ENCODE data around the gene TBL2.
"Not testable (repeated sequence)": the region's sequence is repeated elsewhere in the genome, so short reads cannot be mapped to it uniquely, and the experiment has no call there.

Gene TBL2

DNA sequence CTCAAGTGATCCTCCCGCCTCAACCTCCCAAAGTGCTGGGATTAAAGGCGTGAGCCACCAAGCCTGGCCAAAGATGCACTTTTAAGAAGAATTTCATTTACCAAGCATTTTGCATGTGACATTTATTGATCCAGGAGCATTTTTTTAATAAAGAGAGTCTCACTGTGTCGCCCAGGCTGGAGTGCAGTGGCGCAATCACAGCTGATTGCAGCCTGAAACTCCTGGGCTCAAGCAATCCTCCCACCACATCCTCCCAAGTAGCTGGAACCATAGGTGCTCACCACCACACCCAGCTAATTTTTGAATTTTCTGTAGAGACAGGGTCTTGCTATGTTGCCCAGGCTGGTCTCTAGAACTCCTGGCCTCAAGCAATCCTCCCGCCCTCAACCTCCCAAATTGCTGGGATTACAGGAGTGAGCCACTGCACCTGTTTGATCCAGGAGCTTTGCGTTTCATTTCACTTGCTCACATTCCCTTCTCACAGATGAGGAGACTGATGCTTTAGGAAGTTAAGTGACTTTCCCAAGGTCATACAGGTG lies 4.4 kb upstream of the TBL2 start:
- Histone ChIP-seq H3K36me3 (ENCODE audit: control insufficient read depth, insufficient read depth, low read length) (no peaks in the 10 kb centered on the region), H3K27me3 (ENCODE audit: control insufficient read depth, insufficient read depth, low read length) (peaks cover 31% of the 10 kb centered on the region), H3K4me3 (ENCODE audit: low read depth, low read length) (no peak overlapping the region), H3K9ac (ENCODE audit: low read depth, low read length) (no peak overlapping the region), H3K9me3 (ENCODE audit: control insufficient read depth, insufficient read depth, low read length) (no peaks in the 10 kb centered on the region), H3K27ac (ENCODE audit: low read depth, low read length) (no peak overlapping the region), H3K4me1 (ENCODE audit: control insufficient read depth, insufficient read depth, low read length) (no peaks in the 10 kb centered on the region)

GRCh38 chr7:73581006-73581405 lies 2.6 kb upstream of the TBL2 start:
- H3K27me3 ChIP-seq (ENCODE audit: control insufficient read depth, insufficient read depth, low read length) = peaks cover 31% of the 10 kb centered on the region
- not testable (repeated sequence) for H3K36me3 ChIP-seq (ENCODE audit: control insufficient read depth, insufficient read depth, low read length); H3K9ac ChIP-seq (ENCODE audit: low read depth, low read length); H3K4me3 ChIP-seq (ENCODE audit: low read depth, low read length); H3K9me3 ChIP-seq (ENCODE audit: control insufficient read depth, insufficient read depth, low read length); H3K27ac ChIP-seq (ENCODE audit: low read depth, low read length); H3K4me1 ChIP-seq (ENCODE audit: control insufficient read depth, insufficient read depth, low read length)

- Histone ChIP-seq H3K9me3 (ENCODE audit: control insufficient read depth, insufficient read depth, low read length) (no peaks in the 10 kb centered on the region), H3K4me3 (ENCODE audit: low read depth, low read length) (peak overlapping the region; percentile 83), H3K4me1 (ENCODE audit: control insufficient read depth, insufficient read depth, low read length) (no peaks in the 10 kb centered on the region), H3K27me3 (ENCODE audit: control insufficient read depth, insufficient read depth, low read length) (peaks cover 24% of the 10 kb centered on the region), H3K9ac (ENCODE audit: low read depth, low read length) (peak overlapping the region; percentile 73), H3K36me3 (ENCODE audit: control insufficient read depth, insufficient read depth, low read length) (peaks cover 21% of the 10 kb centered on the region), H3K27ac (ENCODE audit: low read depth, low read length) (peak overlapping the region; percentile 68)
These were observed 595 bp downstream of the TBL2 start for GRCh38 chr7:73577627-73578341.

GRCh38 chr7:73573791-73574190 lies 4.6 kb downstream of the TBL2 start:
- peaks cover 56% of the 10 kb centered on the region for H3K36me3 ChIP-seq (ENCODE audit: control insufficient read depth, insufficient read depth, low read length)
- H3K27me3 ChIP-seq (ENCODE audit: control insufficient read depth, insufficient read depth, low read length) = peaks cover 6% of the 10 kb centered on the region
- no peaks in the 10 kb centered on the region for H3K4me1 ChIP-seq (ENCODE audit: control insufficient read depth, insufficient read depth, low read length)
- H3K4me3 ChIP-seq (ENCODE audit: low read depth, low read length) = no peak overlapping the region
- no peaks in the 10 kb centered on the region for H3K9me3 ChIP-seq (ENCODE audit: control insufficient read depth, insufficient read depth, low read length)
- no peak overlapping the region for H3K9ac ChIP-seq (ENCODE audit: low read depth, low read length)
- no peak overlapping the region for H3K27ac ChIP-seq (ENCODE audit: low read depth, low read length)

DNA sequence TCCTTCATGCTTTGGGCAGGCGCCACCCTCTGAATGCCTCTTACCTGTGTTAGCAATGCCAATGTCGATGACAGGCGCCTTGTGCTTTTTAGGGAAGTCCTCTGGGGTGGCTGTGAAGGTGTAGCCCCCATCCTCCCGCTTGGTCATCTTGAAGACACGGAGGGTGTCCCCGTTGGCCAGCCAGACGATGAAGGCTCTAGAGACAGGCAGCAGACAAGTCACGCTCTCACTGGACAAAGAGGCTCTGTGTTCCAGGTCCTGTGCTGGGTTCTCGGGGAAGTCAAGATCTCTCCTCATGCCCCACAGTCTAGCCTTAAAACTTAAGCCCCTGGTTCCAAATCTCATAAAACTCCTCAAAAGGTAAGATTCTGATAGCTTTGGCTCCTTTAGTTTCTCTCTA lies 5.1 kb downstream of the TBL2 start:
- Histone ChIP-seq H3K27ac (ENCODE audit: low read depth, low read length) (no peak overlapping the region), H3K27me3 (ENCODE audit: control insufficient read depth, insufficient read depth, low read length) (peaks cover 6% of the 10 kb centered on the region), H3K9ac (ENCODE audit: low read depth, low read length) (no peak overlapping the region), H3K9me3 (ENCODE audit: control insufficient read depth, insufficient read depth, low read length) (no peaks in the 10 kb centered on the region), H3K4me1 (ENCODE audit: control insufficient read depth, insufficient read depth, low read length) (no peaks in the 10 kb centered on the region), H3K4me3 (ENCODE audit: low read depth, low read length) (no peak overlapping the region), H3K36me3 (ENCODE audit: control insufficient read depth, insufficient read depth, low read length) (peaks cover 56% of the 10 kb centered on the region)

DNA sequence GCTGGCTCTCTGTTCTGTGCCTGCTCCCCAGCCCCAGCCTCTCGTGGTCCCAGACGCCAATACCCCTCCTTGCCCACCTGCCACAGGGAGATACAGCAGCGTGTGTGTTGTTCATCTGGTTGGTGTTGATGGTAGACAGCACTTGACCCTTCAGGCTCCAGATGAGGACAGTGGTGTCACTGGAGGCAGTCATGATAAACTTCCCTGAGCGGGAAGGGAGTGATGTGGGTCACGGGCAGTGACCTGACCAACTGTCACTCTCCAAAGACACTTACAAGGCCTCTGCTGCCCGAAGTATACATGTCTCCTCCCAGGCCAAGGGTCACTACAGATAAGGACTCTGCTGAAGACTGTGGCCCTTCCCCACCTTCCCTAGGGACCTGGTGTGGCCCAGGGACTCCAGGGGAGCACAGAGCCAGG lies 5.6 kb downstream of the TBL2 start:
- Histone ChIP-seq H3K9me3 (ENCODE audit: control insufficient read depth, insufficient read depth, low read length) (no peaks in the 10 kb centered on the region), H3K4me1 (ENCODE audit: control insufficient read depth, insufficient read depth, low read length) (no peaks in the 10 kb centered on the region), H3K27me3 (ENCODE audit: control insufficient read depth, insufficient read depth, low read length) (peaks cover 4% of the 10 kb centered on the region), H3K27ac (ENCODE audit: low read depth, low read length) (no peak overlapping the region), H3K36me3 (ENCODE audit: control insufficient read depth, insufficient read depth, low read length) (peaks cover 56% of the 10 kb centered on the region), H3K4me3 (ENCODE audit: low read depth, low read length) (no peak overlapping the region), H3K9ac (ENCODE audit: low read depth, low read length) (no peak overlapping the region)

- H3K36me3 ChIP-seq (ENCODE audit: control insufficient read depth, insufficient read depth, low read length) = peaks cover 56% of the 10 kb centered on the region
- H3K4me1 ChIP-seq (ENCODE audit: control insufficient read depth, insufficient read depth, low read length) = no peaks in the 10 kb centered on the region
These were observed 7.4 kb downstream of the TBL2 start for GRCh38 chr7:73570977-73571376.

GRCh38 chr7:73570521-73570920 lies 7.9 kb downstream of the TBL2 start:
- Histone ChIP-seq H3K36me3 (ENCODE audit: control insufficient read depth, insufficient read depth, low read length) (peaks cover 56% of the 10 kb centered on the region), H3K9me3 (ENCODE audit: control insufficient read depth, insufficient read depth, low read length) (no peaks in the 10 kb centered on the region), H3K4me1 (ENCODE audit: control insufficient read depth, insufficient read depth, low read length) (no peaks in the 10 kb centered on the region), H3K4me3 (ENCODE audit: low read depth, low read length) (no peak overlapping the region), H3K27ac (ENCODE audit: low read depth, low read length) (no peak overlapping the region), H3K27me3 (ENCODE audit: control insufficient read depth, insufficient read depth, low read length) (no peaks in the 10 kb centered on the region), H3K9ac (ENCODE audit: low read depth, low read length) (no peak overlapping the region)

More at GRCh38 chr7:73570977-73571376, 7.4 kb downstream of the TBL2 start:
- H3K4me3 ChIP-seq (ENCODE audit: low read depth, low read length) = no peak overlapping the region
- no peaks in the 10 kb centered on the region for H3K27me3 ChIP-seq (ENCODE audit: control insufficient read depth, insufficient read depth, low read length)
- no peak overlapping the region for H3K27ac ChIP-seq (ENCODE audit: low read depth, low read length)
- no peak overlapping the region for H3K9ac ChIP-seq (ENCODE audit: low read depth, low read length)
- H3K9me3 ChIP-seq (ENCODE audit: control insufficient read depth, insufficient read depth, low read length) = no peaks in the 10 kb centered on the region

GRCh38 chr7:73569042-73569608 lies 9.3 kb downstream of the TBL2 start:
- Histone ChIP-seq H3K4me1 (ENCODE audit: control insufficient read depth, insufficient read depth, low read length) (no peaks in the 10 kb centered on the region), H3K4me3 (ENCODE audit: low read depth, low read length) (no peak overlapping the region), H3K9me3 (ENCODE audit: control insufficient read depth, insufficient read depth, low read length) (no peaks in the 10 kb centered on the region), H3K27ac (ENCODE audit: low read depth, low read length) (no peak overlapping the region), H3K9ac (ENCODE audit: low read depth, low read length) (no peak overlapping the region), H3K36me3 (ENCODE audit: control insufficient read depth, insufficient read depth, low read length) (peaks cover 48% of the 10 kb centered on the region), H3K27me3 (ENCODE audit: control insufficient read depth, insufficient read depth, low read length) (no peaks in the 10 kb centered on the region)

GRCh38 chr7:73567846-73568685 lies 10.3 kb downstream of the TBL2 start:
- H3K9me3 ChIP-seq (ENCODE audit: control insufficient read depth, insufficient read depth, low read length) = no peaks in the 10 kb centered on the region
- peaks cover 38% of the 10 kb centered on the region for H3K36me3 ChIP-seq (ENCODE audit: control insufficient read depth, insufficient read depth, low read length)
- H3K9ac ChIP-seq (ENCODE audit: low read depth, low read length) = no peak overlapping the region
- H3K4me1 ChIP-seq (ENCODE audit: control insufficient read depth, insufficient read depth, low read length) = no peaks in the 10 kb centered on the region
- H3K4me3 ChIP-seq (ENCODE audit: low read depth, low read length) = no peak overlapping the region
- H3K27ac ChIP-seq (ENCODE audit: low read depth, low read length) = no peak overlapping the region
- H3K27me3 ChIP-seq (ENCODE audit: control insufficient read depth, insufficient read depth, low read length) = no peaks in the 10 kb centered on the region

DNA sequence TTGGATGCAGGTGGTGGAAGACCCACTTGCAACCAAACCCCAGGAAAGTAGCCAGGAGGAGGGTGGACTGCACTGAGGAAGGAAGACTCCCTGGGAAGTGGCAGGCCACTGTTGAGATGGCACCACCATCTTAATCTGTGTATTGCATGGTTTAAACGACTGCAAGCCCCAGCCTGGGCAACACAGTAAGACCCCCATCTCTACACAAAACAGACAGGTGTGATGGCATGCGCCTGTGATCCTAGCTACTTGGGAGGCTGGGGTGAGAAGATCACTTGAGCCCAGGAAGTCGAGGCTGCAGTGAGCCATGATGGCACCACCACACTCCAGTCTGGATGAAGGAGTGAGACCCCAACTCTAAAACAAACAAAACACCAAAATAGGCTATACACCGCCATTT lies 11.2 kb downstream of the TBL2 start:
- no peak overlapping the region for H3K27ac ChIP-seq (ENCODE audit: low read depth, low read length)

More for the DNA sequence above, 11.2 kb downstream of the TBL2 start:
- H3K27me3 ChIP-seq (ENCODE audit: control insufficient read depth, insufficient read depth, low read length) = no peaks in the 10 kb centered on the region
- H3K4me1 ChIP-seq (ENCODE audit: control insufficient read depth, insufficient read depth, low read length) = no peaks in the 10 kb centered on the region
- no peak overlapping the region for H3K4me3 ChIP-seq (ENCODE audit: low read depth, low read length)
- H3K36me3 ChIP-seq (ENCODE audit: control insufficient read depth, insufficient read depth, low read length) = peaks cover 29% of the 10 kb centered on the region
- no peaks in the 10 kb centered on the region for H3K9me3 ChIP-seq (ENCODE audit: control insufficient read depth, insufficient read depth, low read length)
- H3K9ac ChIP-seq (ENCODE audit: low read depth, low read length) = no peak overlapping the region

Data from HUES48 (cell line).